Suprapubic skin (tissue), 4 donors: ENCODE measurements around the gene PLA2G1B. TPM values are rescaled to one million over a fixed set of nuclear protein-coding genes. Genes with fewer than 3 reads are reported as not detected.

Experiments
- DNase-seq, 2 donors: peaks; one replicate each; pipeline ENCODE4 v3.0.0-alpha.2; 2019; ENCODE audit warnings: low spot score in 2 of 2
- H3K27ac ChIP-seq: fragments of 200-600 bp; sonication (generic); one replicate; pipeline ENCODE4 v1.5.1; 2019
- H3K27me3 ChIP-seq: fragments of 200-600 bp; sonication (generic); one replicate; pipeline ENCODE4 v1.5.1; 2019
- H3K36me3 ChIP-seq: fragments of 200-600 bp; sonication (generic); one replicate; pipeline ENCODE4 v1.5.1; 2019
- H3K4me1 ChIP-seq: fragments of 200-600 bp; sonication (generic); one replicate; pipeline ENCODE4 v1.5.1; 2019
- H3K4me3 ChIP-seq: fragments of 200-600 bp; sonication (generic); one replicate; pipeline ENCODE4 v1.5.1; 2019; ENCODE audit warnings: mild to moderate bottlenecking
- H3K9me3 ChIP-seq: fragments of 200-600 bp; sonication (generic); one replicate; pipeline ENCODE4 v1.5.1; 2019
- EP300 ChIP-seq: sonication (generic); formaldehyde crosslinking; IDR thresholded peaks from one replicate; pipeline ENCODE4 v1.6.1; 2017; ENCODE audit warnings: antibody characterized with exemption
- POLR2A ChIP-seq, 2 donors: fragments of 450-650 bp; IDR thresholded peaks; one replicate each; pipeline ENCODE4 v1.6.1; 2017; ENCODE audit warnings: antibody characterized with exemption in 2 of 2, mild to moderate bottlenecking in 2 of 2, moderate library complexity in 2 of 2
- POLR2AphosphoS5 ChIP-seq, 3 donors: sonication (generic); formaldehyde crosslinking; IDR thresholded peaks; one replicate each; pipeline ENCODE4 v1.6.1; 2017; ENCODE audit warnings: antibody characterized with exemption in 3 of 3
- WGBS: methylation state at CpG from one replicate; pipeline ENCODE4 v1.1.5; 2018; 5-methylcytosine and 5-hydroxymethylcytosine counted together
- total RNA-seq, 4 donors: library from RNA; depleted of rRNA; stranded (reverse); fragments of >200 nt; gene quantifications; one replicate each; pipeline ENCODE4 v1.1.0, GENCODE V29; 2016
- TF ChIP-seq, protein P1 (sequence below), 2 donors: fragments of 200-600 bp in 1 of 2; fragments of 450-650 bp in 1 of 2; sonication (generic) in 1 of 2; IDR thresholded peaks; one replicate each; pipeline ENCODE4 v1.5.1; 2016 to 2019; ENCODE audit warnings: antibody characterized with exemption in 2 of 2, mild to moderate bottlenecking in 1 of 2, moderate library complexity in 1 of 2

The PLA2G1B gene
- total RNA-seq, 4 donors from 2014 or later = not detected

GRCh38 chr12:120332041-120332440 is 4.5 kb upstream of the PLA2G1B start:
- no peak overlapping the region for H3K4me3 ChIP-seq
- H3K27me3 ChIP-seq = no peaks in the 10 kb centered on the region
- no peaks in the 10 kb centered on the region for H3K36me3 ChIP-seq
- 91% methylated on average over 5 of the region's 5 CpGs for WGBS
- TF ChIP-seq EP300 = no peak
- TF ChIP-seq POLR2A (IDR thresholded peaks at IDR 0.05) = no peak
- TF ChIP-seq, protein P1, sequence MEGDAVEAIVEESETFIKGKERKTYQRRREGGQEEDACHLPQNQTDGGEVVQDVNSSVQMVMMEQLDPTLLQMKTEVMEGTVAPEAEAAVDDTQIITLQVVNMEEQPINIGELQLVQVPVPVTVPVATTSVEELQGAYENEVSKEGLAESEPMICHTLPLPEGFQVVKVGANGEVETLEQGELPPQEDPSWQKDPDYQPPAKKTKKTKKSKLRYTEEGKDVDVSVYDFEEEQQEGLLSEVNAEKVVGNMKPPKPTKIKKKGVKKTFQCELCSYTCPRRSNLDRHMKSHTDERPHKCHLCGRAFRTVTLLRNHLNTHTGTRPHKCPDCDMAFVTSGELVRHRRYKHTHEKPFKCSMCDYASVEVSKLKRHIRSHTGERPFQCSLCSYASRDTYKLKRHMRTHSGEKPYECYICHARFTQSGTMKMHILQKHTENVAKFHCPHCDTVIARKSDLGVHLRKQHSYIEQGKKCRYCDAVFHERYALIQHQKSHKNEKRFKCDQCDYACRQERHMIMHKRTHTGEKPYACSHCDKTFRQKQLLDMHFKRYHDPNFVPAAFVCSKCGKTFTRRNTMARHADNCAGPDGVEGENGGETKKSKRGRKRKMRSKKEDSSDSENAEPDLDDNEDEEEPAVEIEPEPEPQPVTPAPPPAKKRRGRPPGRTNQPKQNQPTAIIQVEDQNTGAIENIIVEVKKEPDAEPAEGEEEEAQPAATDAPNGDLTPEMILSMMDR (IDR thresholded peaks at IDR 0.05) = no peak
- no peak for TF ChIP-seq POLR2AphosphoS5 (IDR thresholded peaks at IDR 0.05)
- DNase-seq = no peak
- H3K9me3 ChIP-seq = no peaks in the 10 kb centered on the region
- H3K27ac ChIP-seq = no peak overlapping the region
- no peaks in the 10 kb centered on the region for H3K4me1 ChIP-seq

DNA sequence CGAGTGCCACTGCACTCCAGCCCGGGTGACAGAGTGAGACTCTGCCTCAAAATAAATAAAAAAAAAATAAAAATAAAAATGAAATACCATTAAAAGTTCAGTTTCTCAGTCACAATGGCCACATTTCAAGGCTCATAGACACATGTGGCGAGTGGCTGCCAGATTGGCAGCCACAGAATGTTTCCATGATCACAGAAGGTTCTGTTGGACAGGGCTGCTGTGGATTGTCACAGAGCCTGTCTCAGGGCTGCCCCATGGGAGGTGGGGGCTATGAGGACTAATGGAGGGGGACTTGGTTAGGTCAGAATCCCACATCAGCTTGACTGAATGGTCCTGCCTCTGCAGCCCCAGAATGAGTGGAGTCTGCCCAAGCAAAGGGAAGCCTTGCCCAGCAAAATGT is 3.8 kb upstream of the PLA2G1B start:
- Histone ChIP-seq H3K36me3 (no peaks in the 10 kb centered on the region), H3K27ac (no peak overlapping the region), H3K4me1 (no peaks in the 10 kb centered on the region), H3K27me3 (no peaks in the 10 kb centered on the region), H3K9me3 (no peaks in the 10 kb centered on the region), H3K4me3 (no peak overlapping the region)
- 45% methylated on average over 3 of the region's 3 CpGs for WGBS
- TF ChIP-seq, protein P1 (IDR thresholded peaks at IDR 0.05) = no peak
- TF ChIP-seq POLR2A (IDR thresholded peaks at IDR 0.05) (no peak), EP300 (no peak), POLR2AphosphoS5 (IDR thresholded peaks at IDR 0.05) (no peak)
- no peak for DNase-seq

- TF ChIP-seq POLR2AphosphoS5 (IDR thresholded peaks at IDR 0.05) = no peak
- no peak for TF ChIP-seq EP300
- TF ChIP-seq, protein P1 (IDR thresholded peaks at IDR 0.05) = no peak
- no peak for TF ChIP-seq POLR2A (IDR thresholded peaks at IDR 0.05)
- H3K4me3 ChIP-seq = no peak overlapping the region
Measured at GRCh38 chr12:120328228-120328627, 649 bp upstream of the PLA2G1B start.

DNA sequence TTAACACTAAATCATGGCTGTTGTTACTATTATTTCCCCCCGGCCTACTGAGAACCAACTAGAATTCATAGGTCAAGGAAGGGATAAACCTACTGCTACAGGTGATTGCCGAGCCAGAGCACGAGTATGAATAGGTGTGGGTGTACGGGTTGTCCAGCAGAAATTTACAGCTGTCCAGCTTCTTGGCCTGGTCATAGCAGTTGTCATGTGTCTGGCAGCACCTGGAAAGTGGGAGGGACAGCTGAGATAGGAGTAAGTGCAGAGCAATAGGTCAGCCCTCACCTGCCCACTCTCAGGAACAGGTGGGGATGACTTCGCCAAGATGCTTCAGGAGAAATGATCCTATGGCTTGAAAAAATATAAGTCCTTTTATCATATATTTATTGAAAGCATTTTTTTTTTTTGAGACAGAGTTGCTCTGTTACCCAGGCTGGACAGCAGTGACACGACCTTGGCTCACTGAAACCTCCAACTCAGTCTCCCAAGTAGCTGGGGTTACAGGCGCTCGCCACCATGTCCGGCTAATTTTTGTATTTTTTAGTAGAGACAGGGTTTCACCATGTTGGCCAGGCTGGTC is 2.6 kb downstream of the PLA2G1B start:
- H3K36me3 ChIP-seq = no peaks in the 10 kb centered on the region
- 69% methylated on average over 9 of the region's 9 CpGs for WGBS
- peaks cover 10% of the 10 kb centered on the region for H3K4me1 ChIP-seq
- no peaks in the 10 kb centered on the region for H3K9me3 ChIP-seq
- H3K4me3 ChIP-seq = no peak overlapping the region
- no peak overlapping the region for H3K27ac ChIP-seq
- H3K27me3 ChIP-seq = no peaks in the 10 kb centered on the region
- TF ChIP-seq, protein P1 (IDR thresholded peaks at IDR 0.05) = no peak
- no peak for TF ChIP-seq EP300
- TF ChIP-seq POLR2AphosphoS5 (IDR thresholded peaks at IDR 0.05) = no peak
- TF ChIP-seq POLR2A (IDR thresholded peaks at IDR 0.05) = no peak
- DNase-seq = no peak

More at GRCh38 chr12:120328228-120328627, 649 bp upstream of the PLA2G1B start:
- Histone ChIP-seq H3K27me3 (no peaks in the 10 kb centered on the region), H3K4me1 (peaks cover 10% of the 10 kb centered on the region), H3K9me3 (no peaks in the 10 kb centered on the region), H3K27ac (no peak overlapping the region), H3K36me3 (no peaks in the 10 kb centered on the region)
- WGBS = 83% methylated on average over 4 of the region's 4 CpGs
- no peak for DNase-seq

DNA sequence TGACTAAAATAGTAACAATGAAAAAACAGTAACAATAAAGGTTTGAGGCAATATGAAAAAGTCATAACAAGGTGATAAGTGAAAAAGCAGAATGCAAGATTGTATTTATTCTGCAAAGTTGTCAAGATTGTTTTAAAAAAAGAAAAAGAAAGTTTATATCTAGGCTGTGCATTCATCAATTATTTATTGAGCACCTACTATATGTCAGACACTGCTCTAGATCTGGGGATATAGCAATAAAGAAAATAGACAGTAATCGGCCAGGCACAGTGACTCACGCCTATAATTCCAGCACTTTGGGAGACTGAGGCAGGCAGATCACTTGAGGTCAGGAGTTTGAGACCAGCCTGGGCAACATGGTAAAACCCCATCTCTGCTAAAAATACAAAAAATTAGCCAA is 3.8 kb downstream of the PLA2G1B start:
- DNase-seq = no peak
- Histone ChIP-seq H3K9me3 (no peaks in the 10 kb centered on the region), H3K27me3 (no peaks in the 10 kb centered on the region), H3K27ac (no peak overlapping the region), H3K4me3 (no peak overlapping the region), H3K4me1 (peaks cover 10% of the 10 kb centered on the region), H3K36me3 (no peaks in the 10 kb centered on the region)
- 88% methylated on average over 2 of the region's 2 CpGs for WGBS
- TF ChIP-seq POLR2A (IDR thresholded peaks at IDR 0.05) (no peak), POLR2AphosphoS5 (IDR thresholded peaks at IDR 0.05) (no peak), EP300 (no peak)
- TF ChIP-seq, protein P1 (IDR thresholded peaks at IDR 0.05) = no peak
